Lower leg skin (tissue), 3 donors: ENCODE measurements around the gene SMPD2.

Experiments used
- CTCF ChIP-seq, 3 donors: fragments of 450-650 bp; IDR thresholded peaks; one replicate each; pipeline ENCODE4 v1.5.1; 2016; ENCODE audit warnings: antibody characterized with exemption in 3 of 3, mild to moderate bottlenecking in 3 of 3, moderate library complexity in 2 of 3
- POLR2A ChIP-seq, 2 donors: fragments of 450-650 bp; IDR thresholded peaks; one replicate each; pipeline ENCODE4 v1.6.1; 2016 to 2017; ENCODE audit warnings: antibody characterized with exemption in 2 of 2, mild to moderate bottlenecking in 1 of 2, moderate library complexity in 1 of 2

- TF ChIP-seq POLR2A (IDR thresholded peaks at IDR 0.05) = no peak
- TF ChIP-seq CTCF (IDR thresholded peaks at IDR 0.05) = no peak
Observed at GRCh38 chr6:109467696-109468095, 27.2 kb downstream of the SMPD2 start.
